ENCODE measurements around the gene PKD2. TPM values are rescaled to one million over a fixed set of nuclear protein-coding genes. Genes with fewer than 3 reads are reported as not detected.

PKD2 gene
- 13.2 and 17.7 TPM in 2 replicates for total RNA-seq

GRCh38 chr4:88007304-88008121 is at the start of gene PKD2:
Gene PKD2, plus strand, starts transcription at chr4:88007635. Its CDS starts 99 bp downstream, at chr4:88007734.

DNA sequence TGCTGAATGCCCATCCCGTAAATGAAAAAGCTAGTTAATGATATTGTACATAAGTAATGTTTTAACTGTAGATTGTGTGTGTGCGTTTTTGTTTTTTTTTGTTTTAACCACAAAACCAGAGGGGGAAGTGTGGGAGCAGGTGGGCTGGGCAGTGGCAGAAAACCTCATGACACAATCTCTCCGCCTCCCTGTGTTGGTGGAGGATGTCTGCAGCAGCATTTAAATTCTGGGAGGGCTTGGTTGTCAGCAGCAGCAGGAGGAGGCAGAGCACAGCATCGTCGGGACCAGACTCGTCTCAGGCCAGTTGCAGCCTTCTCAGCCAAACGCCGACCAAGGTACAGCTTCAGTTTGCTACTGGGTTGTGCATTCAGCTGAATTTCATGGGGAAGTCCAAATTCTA is 32.0 kb upstream of the PKD2 start, which contains the start of gene SPP1:
TSS of gene SPP1 (plus strand) at position 249 of the 400 bp plus-strand sequence. CDS start 1,182 bp downstream, outside the sequence.

Other genes with a start within 250 kb of the PKD2 start
- gene IBSP, start 208.1 kb upstream of the PKD2 start, total RNA-seq = not detected in 2 replicates
- not detected in 2 replicates for gene MEPE, start 174.7 kb upstream of the PKD2 start, total RNA-seq
- gene SPP1, start 31.9 kb upstream of the PKD2 start, total RNA-seq = not detected in 2 replicates
- gene ABCG2, start 151.0 kb downstream of the PKD2 start, total RNA-seq = 0.45 and 0.67 TPM in 2 replicates

Measured in bronchus fibroblast of lung (primary cell).